C4-2B (cell line): ENCODE results near the gene APOBEC3C.
"Not testable (repeated sequence)": the region's sequence is repeated elsewhere in the genome, so short reads cannot be mapped to it uniquely, and the experiment has no call there.

ENCODE experiments used
- H3K27ac ChIP-seq: fragments of 450-650 bp; 2 replicates; pipeline ENCODE4 v1.5.1; 2017
- ZFX ChIP-seq: fragments of 450-650 bp; IDR thresholded peaks from 2 replicates; pipeline ENCODE4 v1.6.1; 2017
- TF ChIP-seq, protein P1 (sequence below): fragments of 450-650 bp; conservative IDR thresholded peaks from 2 replicates; pipeline ENCODE4 v1.5.1; 2017; ENCODE audit warnings: mild to moderate bottlenecking

APOBEC3C gene

DNA sequence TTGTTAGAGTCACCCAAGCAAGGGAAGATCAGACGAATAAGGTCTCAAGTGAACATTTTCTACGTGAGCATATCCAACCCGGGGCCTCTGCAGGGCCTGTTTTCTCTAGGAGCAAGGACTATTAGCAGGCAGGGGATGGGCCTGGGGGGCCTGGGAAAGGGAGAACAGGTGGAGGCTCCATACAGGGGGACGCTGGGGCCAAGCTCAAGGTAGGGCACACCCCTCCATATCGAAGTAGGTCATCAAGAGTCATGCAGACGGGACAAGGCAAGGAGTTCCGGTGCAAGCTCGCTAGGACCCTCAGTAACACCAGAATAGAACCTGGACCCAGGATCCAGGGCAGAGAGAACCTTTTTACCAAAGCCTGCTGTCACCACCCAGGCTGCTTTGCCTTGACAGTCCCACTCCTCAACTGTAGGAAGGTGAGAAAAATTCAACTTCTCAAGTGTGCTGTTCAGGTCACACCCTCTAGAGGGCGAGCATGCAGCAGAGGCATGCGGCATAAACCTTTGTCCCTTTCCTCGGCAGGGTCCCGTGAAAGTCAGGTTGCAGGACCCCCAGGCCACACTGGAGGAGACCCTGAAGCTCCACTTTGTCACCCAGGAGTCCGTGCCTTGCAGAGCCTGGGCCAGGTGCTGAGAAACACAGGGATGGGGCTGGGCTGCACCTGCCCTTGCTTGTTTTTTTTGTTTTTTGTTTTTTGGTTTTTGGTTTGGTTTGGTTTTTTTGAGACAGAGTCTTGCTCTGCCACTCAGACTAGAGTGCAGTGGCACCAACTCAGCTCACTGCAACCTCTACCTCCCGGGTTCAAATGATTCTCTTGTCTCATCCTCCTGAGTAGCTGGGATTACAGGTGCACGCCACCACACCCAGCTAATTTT, 40.5 kb upstream of the APOBEC3C start:
- no peak for TF ChIP-seq ZFX
- TF ChIP-seq, protein P1, sequence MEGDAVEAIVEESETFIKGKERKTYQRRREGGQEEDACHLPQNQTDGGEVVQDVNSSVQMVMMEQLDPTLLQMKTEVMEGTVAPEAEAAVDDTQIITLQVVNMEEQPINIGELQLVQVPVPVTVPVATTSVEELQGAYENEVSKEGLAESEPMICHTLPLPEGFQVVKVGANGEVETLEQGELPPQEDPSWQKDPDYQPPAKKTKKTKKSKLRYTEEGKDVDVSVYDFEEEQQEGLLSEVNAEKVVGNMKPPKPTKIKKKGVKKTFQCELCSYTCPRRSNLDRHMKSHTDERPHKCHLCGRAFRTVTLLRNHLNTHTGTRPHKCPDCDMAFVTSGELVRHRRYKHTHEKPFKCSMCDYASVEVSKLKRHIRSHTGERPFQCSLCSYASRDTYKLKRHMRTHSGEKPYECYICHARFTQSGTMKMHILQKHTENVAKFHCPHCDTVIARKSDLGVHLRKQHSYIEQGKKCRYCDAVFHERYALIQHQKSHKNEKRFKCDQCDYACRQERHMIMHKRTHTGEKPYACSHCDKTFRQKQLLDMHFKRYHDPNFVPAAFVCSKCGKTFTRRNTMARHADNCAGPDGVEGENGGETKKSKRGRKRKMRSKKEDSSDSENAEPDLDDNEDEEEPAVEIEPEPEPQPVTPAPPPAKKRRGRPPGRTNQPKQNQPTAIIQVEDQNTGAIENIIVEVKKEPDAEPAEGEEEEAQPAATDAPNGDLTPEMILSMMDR: peak; percentile 91

DNA sequence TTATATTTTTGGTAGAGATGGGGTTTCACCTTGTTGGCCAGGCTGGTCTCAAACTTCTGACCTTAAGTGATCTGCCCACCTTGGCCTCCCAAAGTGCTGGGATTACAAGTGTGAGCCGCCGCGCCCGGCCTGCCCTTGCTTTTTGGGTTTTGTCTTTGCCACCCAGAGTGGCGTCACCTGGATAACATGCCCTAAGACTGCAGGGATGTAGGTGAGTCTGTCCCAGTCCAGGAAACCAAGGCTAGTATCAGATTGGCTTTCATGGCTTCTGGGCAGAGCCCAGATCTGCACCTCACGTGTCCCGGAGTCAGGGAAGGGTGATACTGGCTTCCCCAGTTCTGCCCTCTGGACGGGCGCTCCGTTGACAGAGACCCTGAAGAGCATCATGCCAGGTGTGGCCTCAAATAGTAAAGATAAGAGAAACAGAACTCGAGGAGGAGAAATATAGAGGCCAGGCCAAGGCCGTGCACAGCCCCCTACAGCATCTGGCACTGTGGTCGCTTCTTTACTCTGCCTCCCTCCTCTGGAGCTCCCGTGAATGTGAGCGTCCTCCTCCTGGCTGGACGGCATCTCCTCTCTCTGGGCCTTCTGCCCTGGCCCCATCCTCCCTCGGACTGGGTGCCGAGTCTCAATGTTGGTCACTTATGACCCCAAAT, 39.8 kb upstream of the APOBEC3C start:
- H3K27ac ChIP-seq: no peak overlapping the region
- TF ChIP-seq, protein P1: no peak
- no peak for TF ChIP-seq ZFX

More for the DNA sequence above, 40.5 kb upstream of the APOBEC3C start:
- no peak overlapping the region for H3K27ac ChIP-seq

DNA sequence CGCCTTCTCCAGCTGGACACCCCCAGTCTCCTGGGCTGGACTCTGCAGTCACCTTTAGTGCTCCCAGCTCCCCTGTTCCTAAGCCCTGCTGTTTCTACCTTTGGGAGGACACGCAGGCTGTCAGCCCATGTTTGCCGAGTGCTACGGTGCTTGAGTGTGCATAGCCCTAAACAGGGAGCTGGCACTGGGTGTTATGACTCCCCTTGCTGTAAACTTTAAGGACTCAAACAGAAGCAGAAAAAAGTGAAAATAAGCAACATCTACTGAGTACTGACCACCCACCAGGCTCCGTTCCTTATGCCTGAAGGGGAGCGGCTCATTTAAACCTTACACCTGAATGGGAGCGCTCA, 39.3 kb upstream of the APOBEC3C start:
- no peak for TF ChIP-seq ZFX
- TF ChIP-seq, protein P1: no peak
- no peak overlapping the region for H3K27ac ChIP-seq

DNA sequence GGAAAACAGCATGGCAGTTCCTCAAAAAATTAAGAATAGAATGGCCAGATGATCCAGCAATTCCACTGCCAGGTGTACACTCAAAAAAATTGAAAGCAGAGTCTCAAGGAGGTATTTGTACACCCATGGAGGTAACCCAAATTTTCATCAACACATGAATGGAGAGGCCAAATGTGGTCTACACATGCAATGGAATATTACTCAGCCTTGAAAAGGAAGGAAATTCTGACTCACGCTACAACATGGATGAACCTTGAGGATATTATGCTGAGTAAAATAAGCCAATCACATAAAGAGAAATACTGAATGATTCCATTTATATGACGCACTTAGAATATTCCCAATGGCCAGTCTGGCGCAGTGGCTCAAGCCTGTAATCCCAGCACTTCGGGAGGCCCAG, 36.8 kb upstream of the APOBEC3C start:
- H3K27ac ChIP-seq: not testable (repeated sequence)

DNA sequence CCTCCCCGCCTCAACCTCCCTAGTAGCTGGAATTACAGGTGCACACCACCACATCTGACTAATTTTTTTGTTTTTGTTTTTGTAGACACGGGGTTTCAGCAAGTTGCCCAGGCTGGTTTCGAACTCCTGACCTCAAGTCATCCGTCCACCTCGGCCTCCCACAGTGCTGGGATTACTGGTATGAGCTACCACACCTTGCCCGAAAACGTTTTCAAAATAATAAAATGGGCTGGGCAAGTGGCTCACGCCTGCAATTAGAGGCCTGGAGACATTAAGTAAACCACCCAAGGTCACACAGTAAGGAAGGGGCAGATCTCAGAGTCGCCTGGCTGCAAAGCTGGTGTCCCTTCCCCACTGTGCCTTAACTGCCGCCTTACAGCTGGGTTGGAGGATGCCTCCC, 33.5 kb upstream of the APOBEC3C start:
- not testable (repeated sequence) for H3K27ac ChIP-seq

DNA sequence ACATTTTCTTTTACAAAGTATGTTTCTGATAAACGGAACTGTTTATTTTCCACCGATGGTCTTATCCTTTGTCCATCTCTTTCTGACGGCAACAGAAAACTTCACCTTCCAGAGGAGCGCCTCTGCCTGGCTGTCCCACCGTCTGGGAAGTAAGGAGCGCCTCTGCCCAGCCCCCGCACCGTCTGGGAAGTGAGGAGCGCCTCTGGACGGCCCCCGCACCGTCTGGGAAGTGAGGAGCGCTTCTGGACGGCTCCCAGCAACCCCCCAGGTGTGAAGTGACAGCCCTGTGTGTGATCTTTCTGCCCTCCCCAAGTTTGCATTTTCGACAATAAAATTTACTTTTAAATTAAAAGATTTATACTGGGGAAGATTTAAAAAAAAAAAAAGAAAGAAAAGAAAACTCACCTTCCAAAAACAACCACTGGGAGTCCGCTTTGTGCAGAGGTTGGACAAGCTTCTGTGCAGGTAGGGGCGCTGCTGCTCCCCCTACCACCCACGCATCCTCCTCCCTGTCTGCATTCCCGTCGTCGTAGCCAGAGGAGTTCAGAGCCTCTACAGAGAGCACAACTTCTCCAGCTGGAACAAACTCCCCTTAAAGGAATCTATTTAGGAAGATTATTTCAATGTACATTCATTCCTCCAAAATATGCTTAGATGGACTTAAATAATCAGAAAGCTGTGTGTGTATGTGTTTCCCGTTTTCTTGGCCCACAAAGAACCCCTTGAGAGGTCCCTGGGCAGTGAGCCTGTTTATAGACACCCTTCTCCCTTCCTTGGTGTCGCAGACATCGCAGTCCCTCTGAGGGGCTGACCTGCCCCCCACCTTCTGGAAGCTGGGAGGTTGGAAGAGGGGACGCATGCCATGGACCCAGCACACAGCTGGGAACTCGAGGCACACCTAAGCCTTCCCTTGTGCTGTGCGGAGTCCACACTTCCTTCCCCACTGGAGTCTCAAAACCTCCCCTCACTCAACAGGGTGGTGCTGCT, 32.8 kb upstream of the APOBEC3C start:
- TF ChIP-seq, protein P1: no peak; the same call in 1 of the 2 replicates
- H3K27ac ChIP-seq: peak overlapping the region; percentile 79

DNA sequence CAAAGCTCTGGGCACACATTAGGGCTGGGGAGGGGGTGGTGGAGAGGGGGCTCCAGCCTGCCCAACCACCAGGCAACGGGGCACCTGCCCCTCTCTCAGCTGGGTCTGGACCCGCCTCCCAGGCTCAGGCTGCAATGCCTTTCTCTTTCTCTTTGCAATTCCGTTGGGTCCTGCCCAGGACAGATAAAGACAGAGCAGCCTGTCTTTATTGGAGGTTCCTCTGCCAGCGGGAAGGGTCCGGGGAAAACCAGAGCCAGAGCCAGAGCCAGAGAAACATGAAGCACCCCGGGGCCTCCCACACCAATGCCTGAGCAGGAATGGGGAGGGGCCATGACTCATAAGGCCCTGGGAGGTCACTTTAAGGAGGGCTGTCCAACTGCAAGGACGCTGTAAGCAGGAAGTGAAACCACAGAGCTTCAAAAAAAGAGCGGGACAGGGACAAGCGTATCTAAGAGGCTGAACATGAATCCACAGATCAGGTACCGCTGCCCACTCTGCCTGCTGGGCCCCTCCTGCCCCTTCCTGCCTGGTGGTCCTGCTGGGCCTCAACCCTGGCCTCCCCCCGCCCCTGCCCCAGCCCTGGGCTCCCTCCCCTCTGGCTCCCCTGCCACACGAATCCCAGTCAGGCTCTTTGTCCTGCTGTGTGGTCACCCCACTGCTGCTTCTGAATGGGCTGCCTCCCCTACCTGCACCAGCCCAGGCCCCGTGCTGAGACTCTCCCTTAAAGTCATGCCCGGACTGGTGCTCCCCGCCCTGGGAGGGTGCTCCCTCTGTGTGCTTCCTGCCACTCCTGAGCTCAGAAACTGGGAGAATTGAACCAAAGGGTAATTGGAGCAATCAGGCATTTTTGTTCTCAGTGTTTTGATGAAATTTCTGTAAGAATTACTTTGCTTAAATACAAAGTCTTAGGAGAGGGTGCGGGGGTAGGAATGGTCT, 31.8 kb upstream of the APOBEC3C start, which contains the start of gene APOBEC3B:
Gene APOBEC3B, plus strand, starts transcription at position 356 of the 936 bp plus-strand sequence. Its CDS starts 107 bp downstream, at position 463.
- TF ChIP-seq ZFX: no peak
- TF ChIP-seq, protein P1: no peak
- peak within 1 kb of the TSS; percentile 79 for H3K27ac ChIP-seq
